K562 (cell line): Measurements from ENCODE around the gene POMT1. TPM values are rescaled to one million over a fixed set of nuclear protein-coding genes. Genes with fewer than 3 reads are reported as not detected.

Experiments used
- CEBPG ChIP-seq, 3 experiments: fragments of 200-800 bp in 1 of 3; sonication (Bioruptor generic) in 1 of 3; sonication (generic) in 1 of 3; formaldehyde crosslinking in 1 of 3; IDR thresholded peaks in 2 of 3; conservative IDR thresholded peaks in 1 of 3; 2 replicates each; pipeline versions ENCODE4 v1.6.1 to v1.8.0; 2016 to 2022; ENCODE audit warnings: missing compliant biosample characterization in 2 of 3, missing genetic modification characterization in 2 of 3, mild to moderate bottlenecking in 1 of 3, missing genetic modification reagents in 1 of 3
- CTCF ChIP-seq, 3 experiments: IDR thresholded peaks in 2 of 3; conservative IDR thresholded peaks in 1 of 3; 2 replicates each; pipeline ENCODE4 v1.5.1; 2011 to 2012; ENCODE audit warnings: low read length in 3 of 3, mild to moderate bottlenecking in 3 of 3, control low read depth in 2 of 3, improper control_type of control experiment in 1 of 3, inconsistent platforms in 1 of 3, low read depth in 1 of 3, mixed read lengths in 1 of 3, moderate library complexity in 1 of 3; ENCODE audit not compliant: insufficient read depth in 2 of 3
- CTCFL ChIP-seq: IDR thresholded peaks from 2 replicates; pipeline ENCODE4 v1.6.1; 2011; ENCODE audit warnings: borderline replicate concordance, low read depth, mild to moderate bottlenecking, moderate library complexity, low read length; ENCODE audit not compliant: insufficient read depth, poor library complexity, severe bottlenecking
- CXXC5 ChIP-seq: fragments of 250-450 bp; sonication (Bioruptor Pico); IDR thresholded peaks from 2 replicates; pipeline ENCODE4 v1.8.0; 2022; ENCODE audit warnings: inconsistent platforms, mild to moderate bottlenecking, moderate library complexity
- ELK3 ChIP-seq: fragments of 450-650 bp; formaldehyde crosslinking; IDR thresholded peaks from 2 replicates; pipeline ENCODE4 v1.4.0; 2020; ENCODE audit warnings: mild to moderate bottlenecking
- HBP1 ChIP-seq: fragments of 450-650 bp; formaldehyde crosslinking; IDR thresholded peaks from 2 replicates; pipeline ENCODE4 v1.4.0; 2022; ENCODE audit warnings: missing genetic modification characterization
- HEY1 ChIP-seq: fragments of 250-450 bp; sonication (Bioruptor Pico); IDR thresholded peaks from 2 replicates; pipeline ENCODE4 v1.5.0; 2020; ENCODE audit warnings: mild to moderate bottlenecking, moderate library complexity, borderline replicate concordance
- HOXB6 ChIP-seq: fragments of 250-450 bp; sonication (Bioruptor Pico); IDR thresholded peaks from 2 replicates; pipeline ENCODE4 v1.5.1; 2022; ENCODE audit warnings: mild to moderate bottlenecking, borderline replicate concordance
- KHSRP ChIP-seq: fragments of 450-650 bp; IDR thresholded peaks from 2 replicates; pipeline ENCODE4 v1.6.1; 2017
- NR3C1 ChIP-seq: sonication (generic); formaldehyde crosslinking; IDR thresholded peaks from 2 replicates; pipeline ENCODE4 v1.8.1; 2022; ENCODE audit warnings: missing genetic modification reagents
- SMARCB1 ChIP-seq: IDR thresholded peaks from 2 replicates; pipeline ENCODE4 v1.6.1; 2011; ENCODE audit warnings: improper control_type of control experiment, low read depth; ENCODE audit not compliant: insufficient read length
- VEZF1 ChIP-seq: fragments of 200-800 bp; sonication (Bioruptor generic); IDR thresholded peaks from 2 replicates; pipeline ENCODE4 v1.6.1; 2017; ENCODE audit warnings: missing genetic modification characterization, missing compliant biosample characterization
- ZBTB26 ChIP-seq: fragments of 450-650 bp; formaldehyde crosslinking; IDR thresholded peaks from 2 replicates; pipeline ENCODE4 v1.4.0; 2022; ENCODE audit warnings: missing genetic modification characterization
- ZFX ChIP-seq: sonication (generic); formaldehyde crosslinking; IDR thresholded peaks from 2 replicates; pipeline ENCODE4 v1.8.0; 2022; ENCODE audit warnings: mild to moderate bottlenecking, missing genetic modification reagents, moderate library complexity
- ZNF740 ChIP-seq, 3 experiments: fragments of 200-800 bp in 1 of 3; sonication (Bioruptor generic) in 1 of 3; sonication (generic) in 1 of 3; formaldehyde crosslinking in 1 of 3; IDR thresholded peaks; 2 replicates each; pipeline versions ENCODE4 v1.6.1 to v1.8.0; 2016 to 2022; ENCODE audit warnings: mild to moderate bottlenecking in 2 of 3, missing compliant biosample characterization in 2 of 3, missing genetic modification characterization in 2 of 3, missing genetic modification reagents in 1 of 3
- polyA plus RNA-seq, 8 experiments: library from polyadenylated mRNA; depleted of rRNA in 4 of 8; stranded (reverse) in 5 of 8; unstranded in 3 of 8; fragments of >200 nt; fragmentation: Nextera tagmentation in 2 of 8; fragmentation: Illumina TruSeq in 1 of 8; extraction: Ambion mirVana in 2 of 8; extraction: Trizol in 1 of 8; gene quantifications; 2 replicates each; pipeline versions ENCODE4 v1.2.1 to v1.2.3, GENCODE V29; 2011 to 2014; ENCODE audit warnings: inconsistent platforms in 1 of 8, missing spikeins in 1 of 8
- total RNA-seq, 7 experiments: library from RNA; depleted of rRNA in 6 of 7; stranded (reverse); fragments of >200 nt in 6 of 7; fragmentation: Illumina TruSeq in 2 of 7; extraction: Trizol in 2 of 7; gene quantifications; 2 replicates each; pipeline versions ENCODE4 v1.2.1 to v1.2.3, GENCODE V29; 2011 to 2021; ENCODE audit warnings: low replicate concordance in 1 of 7

POMT1 gene
- total and polyA plus RNA-seq, 9 of the 15 experiments (the other 6 are each of a cell fraction or from before 2014, with no cell fraction given): 1.8 to 23.5 (median 14.6) TPM

GRCh38 chr9:131478421-131478868 lies 24.3 kb upstream of the POMT1 start (continued):
- TF ChIP-seq ZBTB26: no peak
- TF ChIP-seq SMARCB1: no peak
- no peak for TF ChIP-seq NR3C1 (CRISPR knock-in tag)
- no peak for TF ChIP-seq KHSRP
- peak; percentile 42; the same call in 1 of the 2 replicates for TF ChIP-seq VEZF1 (CRISPR knock-in tag)
- TF ChIP-seq HBP1 (CRISPR knock-in tag): no peak
- no peak for TF ChIP-seq CXXC5 (CRISPR knock-in tag)
- TF ChIP-seq HOXB6 (CRISPR knock-in tag): no peak
- no peak for TF ChIP-seq ELK3
- TF ChIP-seq HEY1: no peak
- TF ChIP-seq CTCFL: peak; percentile 79
- peak; percentile 50 to 62 (median 55); a peak in 5 of 6 replicates for TF ChIP-seq CTCF (IDR thresholded peaks at IDR 0.05 in 2 of 3, conservative IDR thresholded peaks at IDR 0.05 in 1 of 3; ENCODE audit: insufficient read depth in 2 of 3, low read depth in 1 of 3, low read length in 3 of 3)
- TF ChIP-seq ZFX (CRISPR knock-in tag): no peak
- no peak for TF ChIP-seq CEBPG (CRISPR knock-in tag; IDR thresholded peaks at IDR 0.05)
- no peak for TF ChIP-seq CEBPG (tag; conservative IDR thresholded peaks at IDR 0.05 in 1 of 2, IDR thresholded peaks at IDR 0.05 in 1 of 2)
- 0 out of 2 replicates have a peak, but pooled peaks have one; percentile 41 for TF ChIP-seq ZNF740 (CRISPR knock-in tag; IDR thresholded peaks at IDR 0.05)
- TF ChIP-seq ZNF740 (tag; IDR thresholded peaks at IDR 0.05): 0 out of 4 replicates have a peak, but pooled peaks of 1 of the 2 experiments have one; percentile 54
